Measurements from ENCODE around the gene OPN4. TPM values are rescaled to one million over a fixed set of nuclear protein-coding genes. Genes with fewer than 3 reads are reported as not detected.

Gene OPN4
- total and polyA plus RNA-seq, 9 of the 15 experiments (the other 6 are each of a cell fraction or from before 2014, with no cell fraction given), result not detected

- no peaks in the 10 kb centered on the region for H3K36me3 ChIP-seq (ENCODE audit: control insufficient read depth, insufficient read depth, low read length)
- WGBS (ENCODE audit: insufficient coverage, low coverage, missing lambda C conversion rate), result 5% methylated on average over 4 of the region's 8 CpGs
- intact Hi-C loops (cut with micrococcal nuclease), result no loop called here
- H3K27ac ChIP-seq (ENCODE audit: extremely low read depth, low read depth, low read length), result no peak overlapping the region
- no peak overlapping the region for H2AFZ ChIP-seq (ENCODE audit: low read depth, low read length)
- in situ Hi-C loops (cut with MboI), result no loop called here
- peaks cover 5 to 11% of the 10 kb centered on the region in 2 experiments; a peak in 3 of 5 replicates for H3K27me3 ChIP-seq (ENCODE audit: control insufficient read depth in 2 of 2, insufficient read depth in 2 of 2, low read length in 2 of 2)
- DNase-seq (ENCODE audit: extremely low read depth in 1 of 4, low spot score in 3 of 4) (no peak), ATAC-seq (no peak), FAIRE-seq (no peak)
- no peaks in the 10 kb centered on the region for H4K20me1 ChIP-seq (replicated peaks; ENCODE audit: control insufficient read depth, insufficient read depth, low read length)
- H3K4me2 ChIP-seq (ENCODE audit: insufficient read depth, low read length), result no peak overlapping the region
- peaks cover 0 to 7% of the 10 kb centered on the region in 2 experiments; a peak in 2 of 5 replicates for H3K4me1 ChIP-seq (replicated peaks in 1 of 2; ENCODE audit: control insufficient read depth in 2 of 2, insufficient read depth in 2 of 2, low read length in 2 of 2)
- H3K9me1 ChIP-seq (ENCODE audit: control insufficient read depth, insufficient read depth, low read length), result peaks cover 3% of the 10 kb centered on the region
- no peak overlapping the region; a peak in 1 of 4 replicates for H3K9ac ChIP-seq (ENCODE audit: insufficient read depth in 1 of 2, low read depth in 2 of 2, low read length in 2 of 2)
- H3K79me2 ChIP-seq (ENCODE audit: control insufficient read depth, insufficient read depth, low read length), result no peaks in the 10 kb centered on the region
- no TSS peak for BruUV-seq (replicated peaks)
- H3K4me3 ChIP-seq, result no peak overlapping the region
- H3K9me3 ChIP-seq (replicated peaks; ENCODE audit: control insufficient read depth, insufficient read depth, low read depth, low read length), result no peaks in the 10 kb centered on the region
- ChIA-PET CTCF (ENCODE audit: low intra/inter-chr PET ratio) (no interaction called here), POLR2A (no interaction called here)
- TF ChIP-seq TSHZ1 (CRISPR knock-in tag; IDR thresholded peaks at IDR 0.05) (no peak), CREB3L1 (IDR thresholded peaks at IDR 0.05; ENCODE audit: borderline replicate concordance, low read depth) (no peak), DLX4 (CRISPR knock-in tag; IDR thresholded peaks at IDR 0.05) (no peak), NFYB (IDR thresholded peaks at IDR 0.05; ENCODE audit: extremely low read depth, insufficient read length) (no peak), MNT (conservative IDR thresholded peaks at IDR 0.05) (no peak), E2F4 (CRISPR knock-in tag; IDR thresholded peaks at IDR 0.05; ENCODE audit: low read depth) (no peak), ZC3H4 (CRISPR knock-in tag; IDR thresholded peaks at IDR 0.05; ENCODE audit: borderline replicate concordance) (no peak), KDM4B (IDR thresholded peaks at IDR 0.05; ENCODE audit: borderline replicate concordance in 2 of 2, low read depth in 1 of 2) (no peak), GATAD2A (IDR thresholded peaks at IDR 0.05) (no peak), FOXJ3 (CRISPR knock-in tag; IDR thresholded peaks at IDR 0.05) (no peak), MCM7 (IDR thresholded peaks at IDR 0.05) (no peak), KLF6 (CRISPR knock-in tag; IDR thresholded peaks at IDR 0.05; ENCODE audit: borderline replicate concordance) (no peak), MIER1 (IDR thresholded peaks at IDR 0.05; ENCODE audit: low read depth) (no peak)
These were observed 37.7 kb downstream of the OPN4 start for GRCh38 chr10:86692023-86692514.
